ENCODE results near the gene LCN15.
"Not testable (repeated sequence)": the region's sequence is repeated elsewhere in the genome, so short reads cannot be mapped to it uniquely, and the experiment has no call there.

LCN15 gene

DNA sequence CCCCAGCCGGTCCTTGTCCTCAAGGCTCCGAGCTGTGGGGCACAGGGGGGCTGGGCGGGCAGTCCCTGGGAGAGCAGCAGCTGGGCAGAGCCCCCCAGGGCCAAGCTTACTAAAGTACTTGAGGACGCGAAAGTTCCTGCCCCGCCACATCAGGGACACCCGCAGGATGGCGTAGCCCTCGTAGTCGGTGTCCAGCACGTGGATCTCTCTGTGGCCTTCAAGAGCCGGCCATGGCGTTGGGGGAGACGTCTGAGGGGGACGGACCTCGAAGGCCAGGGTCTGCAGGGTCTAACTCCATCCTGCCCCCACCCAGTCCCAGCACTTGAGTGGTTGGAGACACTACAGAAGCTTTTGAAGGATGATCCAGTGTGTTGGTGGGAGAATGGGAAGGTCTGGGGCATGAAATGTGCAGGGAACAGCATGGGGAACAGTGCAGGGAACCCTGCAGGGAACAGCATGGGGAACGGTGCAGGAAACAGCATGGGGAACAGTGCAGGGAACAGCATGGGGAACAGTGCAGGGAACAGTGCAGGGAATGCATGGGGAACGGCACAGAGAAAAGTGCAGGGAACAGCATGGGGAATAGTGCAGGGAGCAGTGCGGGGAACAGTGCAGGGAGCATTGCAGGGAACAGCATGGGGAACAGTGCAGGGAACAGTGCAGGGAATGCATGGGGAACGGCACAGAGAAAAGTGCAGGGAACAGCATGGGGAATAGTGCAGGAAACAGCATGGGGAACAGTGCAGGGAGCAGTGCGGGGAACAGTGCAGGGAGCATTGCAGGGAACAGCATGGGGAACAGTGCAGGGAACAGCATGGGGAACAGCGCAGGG, 8.8 kb downstream of the LCN15 start:
- DNase-seq (ENCODE audit: low spot score), result not testable (repeated sequence)

DNA sequence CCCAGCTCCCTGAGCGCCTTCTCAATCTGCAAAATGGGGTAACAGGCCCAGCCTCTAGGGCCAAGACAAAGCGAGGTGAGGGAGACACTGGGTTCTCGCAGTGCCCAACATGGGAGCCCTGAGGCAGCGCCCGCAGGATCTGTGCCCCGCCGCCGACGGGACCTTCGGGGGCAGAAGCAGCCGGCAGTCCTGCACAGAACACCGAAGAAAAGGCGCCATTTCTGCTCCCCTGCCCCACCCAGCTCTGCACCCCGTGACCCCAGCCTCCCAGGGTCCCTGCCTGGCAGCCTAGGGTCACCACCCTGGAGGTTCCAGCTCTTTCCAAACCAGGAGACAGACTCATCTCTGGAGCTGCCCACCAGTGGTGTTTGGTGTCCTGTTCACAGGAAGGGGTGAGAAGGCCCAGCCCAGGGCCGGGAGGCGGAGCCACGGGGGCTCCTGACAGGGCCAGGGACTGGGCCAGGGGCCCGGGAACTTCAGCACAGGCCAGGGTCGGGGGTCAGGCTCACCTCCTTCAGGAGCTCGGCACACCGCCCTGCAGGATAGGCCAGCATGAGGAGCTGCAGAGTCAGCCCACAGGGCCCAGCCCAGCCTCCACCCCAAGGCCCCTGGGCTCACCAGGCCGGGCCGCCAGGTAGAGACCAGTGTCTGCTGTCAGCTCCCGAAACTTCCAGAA, 9.6 kb downstream of the LCN15 start:
- DNase-seq (ENCODE audit: low spot score), result no peak

GRCh38 chr9:136754059-136754572, 10.2 kb downstream of the LCN15 start:
- DNase-seq (ENCODE audit: low spot score), result no peak

GRCh38 chr9:136753371-136754058, 10.8 kb downstream of the LCN15 start:
- DNase-seq (ENCODE audit: low spot score), result no peak

DNA sequence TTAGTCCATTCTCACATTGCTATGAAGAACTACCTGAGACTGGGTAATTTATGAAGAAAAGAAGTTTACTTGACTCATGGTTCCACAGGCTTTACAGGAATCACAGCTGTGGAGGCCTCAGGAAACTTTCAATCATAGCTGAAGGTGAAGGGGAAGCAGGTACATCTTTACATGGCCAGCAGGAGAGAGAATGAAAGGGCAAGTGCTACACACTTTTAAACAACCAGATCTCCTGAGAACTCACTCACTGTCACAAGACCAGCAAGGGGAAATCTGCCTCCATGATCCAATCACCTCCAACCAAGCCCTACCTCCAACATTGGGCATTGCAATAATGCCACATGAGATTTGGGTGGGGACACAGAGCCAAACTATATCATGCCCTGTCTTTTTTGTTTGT, 12.5 kb downstream of the LCN15 start:
- DNase-seq (ENCODE audit: low spot score), result no peak

- no peak for DNase-seq (ENCODE audit: low spot score)
These were observed 13.1 kb downstream of the LCN15 start for GRCh38 chr9:136751244-136751643.

DNA sequence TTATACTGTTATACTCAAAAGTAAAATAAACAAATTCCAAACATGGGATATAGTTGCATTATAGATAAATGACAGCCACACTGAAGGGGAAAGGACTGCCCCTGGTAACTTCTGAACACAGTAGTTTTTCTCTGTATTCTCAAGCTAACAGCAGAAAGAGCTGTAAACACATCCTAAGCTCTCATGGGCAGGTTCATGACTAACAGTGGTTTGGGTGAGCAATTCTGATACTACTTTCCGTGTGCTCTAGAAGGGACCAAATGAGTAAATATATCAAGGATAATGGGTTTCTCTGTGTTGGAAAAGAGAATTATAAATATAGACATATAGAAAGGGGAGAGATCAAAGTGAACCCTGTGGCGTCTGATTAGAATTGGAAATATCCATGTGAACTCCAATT, 13.8 kb downstream of the LCN15 start:
- DNase-seq (ENCODE audit: low spot score), result no peak

GRCh38 chr9:136748666-136749611, 15.4 kb downstream of the LCN15 start:
- DNase-seq (ENCODE audit: low spot score), result no peak

GRCh38 chr9:136748201-136748600, 16.1 kb downstream of the LCN15 start, which contains the start of gene LCN6:
LCN6 (minus strand) TSS chr9:136748525; CDS start chr9:136748483, 42 bp downstream.
- no peak for DNase-seq (ENCODE audit: low spot score)

DNA sequence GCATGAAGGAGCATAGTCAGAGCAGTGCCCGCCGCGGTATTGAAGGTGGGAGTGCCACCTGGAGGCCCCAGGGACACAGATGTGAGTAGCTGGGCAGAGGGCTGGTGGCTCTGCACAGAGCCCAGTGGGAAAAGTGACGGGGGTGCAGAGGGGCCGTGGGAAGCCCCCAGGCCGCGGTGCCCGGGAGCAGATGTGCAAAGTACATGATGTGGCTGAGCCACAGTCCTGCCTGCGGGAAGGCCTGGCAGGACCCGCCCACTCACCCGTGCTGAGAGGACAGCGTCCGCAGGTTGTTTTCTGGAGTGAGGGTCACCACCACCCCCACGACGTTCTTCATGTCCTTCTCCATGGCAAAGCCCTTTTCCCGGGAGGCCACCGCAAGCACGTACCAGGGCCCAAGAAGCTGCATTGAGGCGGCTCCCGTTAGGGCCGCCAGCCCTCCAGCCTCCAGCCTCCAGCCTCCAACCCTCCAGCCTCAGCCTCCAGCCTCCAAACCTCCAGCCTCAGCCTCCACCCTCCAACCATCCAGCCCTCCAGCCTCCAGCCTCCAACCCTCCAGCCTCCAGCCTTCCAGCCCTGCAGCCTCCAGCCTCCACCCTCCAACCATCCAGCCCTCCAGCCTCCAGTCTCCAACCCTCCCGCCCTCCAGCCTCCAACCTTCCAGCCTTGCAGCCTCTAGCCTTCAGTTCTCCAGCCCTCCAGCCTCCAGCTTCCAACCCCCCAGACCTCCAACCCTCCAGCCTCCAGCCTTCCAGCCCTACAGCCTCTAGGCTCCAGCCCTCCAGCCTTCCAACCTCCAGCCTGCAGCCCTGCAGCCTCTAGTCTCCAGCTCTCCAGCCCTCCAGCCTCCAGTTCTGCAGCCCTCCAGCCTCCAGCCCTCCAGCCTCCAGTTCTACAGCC, 16.9 kb downstream of the LCN15 start:
- DNase-seq (ENCODE audit: low spot score), result no peak

- no peak for DNase-seq (ENCODE audit: low spot score)
These were observed 17.7 kb downstream of the LCN15 start for GRCh38 chr9:136746621-136747020.

- DNase-seq (ENCODE audit: low spot score), result no peak
These were observed 18.2 kb downstream of the LCN15 start for GRCh38 chr9:136746155-136746490.

GRCh38 chr9:136745389-136746154, 18.7 kb downstream of the LCN15 start:
- DNase-seq (ENCODE audit: low spot score), result no peak

- no peak for DNase-seq (ENCODE audit: low spot score)
These were observed 19.5 kb downstream of the LCN15 start for GRCh38 chr9:136744773-136745172.

DNA sequence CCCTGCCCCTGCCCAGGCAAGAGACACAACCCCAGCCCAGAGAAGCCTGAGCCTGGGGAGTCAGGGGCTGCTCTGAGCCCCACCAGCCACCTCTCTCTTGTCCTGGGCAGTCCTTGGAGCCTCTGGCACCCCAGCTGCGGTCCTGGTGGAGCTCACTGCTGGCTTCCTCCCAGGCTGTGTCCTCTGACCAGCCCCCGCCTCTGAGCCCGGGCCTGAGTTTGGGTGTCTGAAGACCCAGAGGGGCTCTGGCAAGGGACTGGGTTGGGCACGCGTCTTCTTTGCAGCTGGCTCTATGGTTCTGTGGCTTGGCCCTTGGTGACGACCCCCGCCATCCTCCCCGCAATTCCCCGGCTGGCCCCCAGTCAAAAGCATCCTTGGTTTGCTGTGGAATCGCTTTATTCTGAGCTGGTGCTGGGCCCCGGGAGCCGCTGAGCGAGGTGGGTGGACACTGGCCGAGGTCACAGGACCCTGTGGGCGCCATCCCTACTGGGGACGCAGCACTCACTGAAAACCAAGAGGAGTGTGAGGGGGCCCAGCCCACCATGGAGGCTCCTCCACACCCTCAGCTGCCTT, 20.6 kb downstream of the LCN15 start:
- DNase-seq (ENCODE audit: low spot score), result no peak

DNA sequence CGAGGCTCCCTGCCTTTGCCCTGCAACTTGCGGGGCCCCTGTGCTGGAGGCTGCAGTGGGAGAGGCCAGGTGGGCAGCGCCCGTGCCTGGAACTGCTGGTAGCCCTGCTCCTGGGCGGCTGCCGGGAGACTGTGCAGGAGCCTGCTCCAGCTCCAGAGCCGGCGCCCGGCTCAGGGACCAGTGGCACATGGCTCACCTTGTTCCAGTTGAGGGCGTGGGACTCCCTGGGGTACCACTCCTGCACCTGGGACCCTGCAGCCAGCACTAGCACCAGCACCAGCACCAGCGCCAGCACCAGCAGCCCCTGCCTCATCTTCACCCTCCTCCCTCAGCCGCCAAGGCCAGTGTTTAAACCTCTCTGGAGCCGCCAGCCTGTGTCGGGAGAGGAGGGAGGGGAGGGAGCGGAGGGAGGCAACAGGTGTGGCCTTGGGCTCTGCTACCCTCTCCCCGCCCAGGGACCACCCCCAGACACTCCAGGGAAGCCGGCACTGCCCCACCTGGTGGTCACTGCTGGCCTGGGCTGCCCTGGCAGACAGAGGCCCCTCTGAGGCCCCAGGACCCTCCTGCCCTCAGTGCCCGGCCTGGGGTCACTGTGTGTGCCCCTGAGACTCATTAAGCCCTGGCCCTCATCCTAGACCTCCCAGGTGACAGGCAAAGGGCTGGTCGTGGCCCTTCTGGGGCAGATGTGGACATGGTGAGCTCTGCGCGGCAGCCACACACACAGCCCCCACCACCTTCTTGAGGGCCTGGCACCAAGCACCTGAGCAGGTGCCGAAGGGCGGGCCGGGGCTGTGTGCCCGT, 21.5 kb downstream of the LCN15 start, which contains the start of gene LCN10:
Gene LCN10 (minus strand): TSS at position 350 of the 801 bp plus-strand sequence. CDS start 37 bp downstream, at position 313.
- no peak for DNase-seq (ENCODE audit: low spot score)

GRCh38 chr9:136741883-136742571, 22.3 kb downstream of the LCN15 start:
- no peak for DNase-seq (ENCODE audit: low spot score)

Measured in kidney capillary endothelial cell (primary cell).